Right lobe of liver (tissue), 6 donors: ENCODE results near the gene TGFBI. TPM values are rescaled to one million over a fixed set of nuclear protein-coding genes. Genes with fewer than 3 reads are reported as not detected.

Experiments
- ATAC-seq, 4 donors: fragments of 200-7000 bp; cut with Tn5 transposase; one replicate each; pipeline ENCODE4 v1.9.1; 2020; ENCODE audit warnings: mild to moderate bottlenecking in 4 of 4, moderate library complexity in 4 of 4
- DNase-seq, 3 donors: peaks; one replicate each; pipeline ENCODE4 v3.0.0-alpha.2; 2020
- H3K27ac ChIP-seq, 3 donors: fragments of 200-600 bp; one replicate each; pipeline ENCODE4 v1.8.0; 2022
- H3K27me3 ChIP-seq, 2 donors: fragments of 200-600 bp; one replicate each; pipeline ENCODE4 v1.8.0; 2022
- H3K36me3 ChIP-seq, 4 donors: fragments of 200-600 bp; sonication (generic) in 1 of 4; one replicate each; pipeline versions ENCODE4 v1.5.1 to v1.8.0; 2017 to 2022; ENCODE audit warnings: control low read depth in 1 of 4
- H3K4me1 ChIP-seq, 4 donors: fragments of 200-600 bp; sonication (generic) in 1 of 4; one replicate each; pipeline versions ENCODE4 v1.5.1 to v1.8.0; 2017 to 2022; ENCODE audit warnings: control low read depth in 1 of 4
- H3K4me3 ChIP-seq, 3 donors: fragments of 200-600 bp; one replicate each; pipeline ENCODE4 v1.8.0; 2022
- H3K9me3 ChIP-seq, 4 donors: fragments of 200-600 bp; sonication (generic) in 1 of 4; one replicate each; pipeline versions ENCODE4 v1.5.1 to v1.8.0; 2017 to 2022; ENCODE audit warnings: control low read depth in 1 of 4
- POLR2A ChIP-seq: fragments of 450-650 bp; IDR thresholded peaks from one replicate; pipeline ENCODE4 v1.6.1; 2017; ENCODE audit warnings: antibody characterized with exemption, mild to moderate bottlenecking
- WGBS: methylation state at CpG from one replicate; pipeline ENCODE4 v1.1.6; 2018; ENCODE audit warnings: low coverage, low lambda C conversion rate; ENCODE audit not compliant: insufficient coverage; ENCODE audit errors: missing lambda C conversion rate; 5-methylcytosine and 5-hydroxymethylcytosine counted together
- intact Hi-C, 2 donors: fragments of 100-400 bp; cut with DNase I; formaldehyde crosslinking; loops; one replicate each; pipeline versions ENCODE4 v1.11.2 to v1.14.1; 2022
- total RNA-seq, 6 experiments: library from RNA; depleted of rRNA in 2 of 6; stranded (reverse); fragments of >200 nt in 2 of 6; fragmentation: NEBNext Ultra II Directional in 3 of 6; extraction: Animal tissue kit (Norgen Biotek cat#: 25700) in 3 of 6; gene quantifications; one replicate each; pipeline versions ENCODE4 v1.1.0 to v1.2.4, GENCODE V29; 2016 to 2023
- TF ChIP-seq, protein P1 (sequence below), 4 donors: fragments of 200-600 bp in 3 of 4; fragments of 450-650 bp in 1 of 4; IDR thresholded peaks; one replicate each; pipeline versions ENCODE4 v1.5.1 to v1.8.0; 2016 to 2022; ENCODE audit warnings: antibody characterized with exemption in 4 of 4, mild to moderate bottlenecking in 2 of 4
- donor health status: DM: no; HTN: yes; CAD: no.
- donor health status: DM: no; HTN: no; CAD: no.
- donor health status: DM: no; HTN: no; CAD: no.
- donor health status: DM: no; HTN: yes; CAD: no.
- donor health status: DM: no; HTN: yes; CAD: no.

TGFBI gene
- total RNA-seq, 6 experiments from 2014 or later: 30.7 to 143 (median 87.2) TPM

DNA sequence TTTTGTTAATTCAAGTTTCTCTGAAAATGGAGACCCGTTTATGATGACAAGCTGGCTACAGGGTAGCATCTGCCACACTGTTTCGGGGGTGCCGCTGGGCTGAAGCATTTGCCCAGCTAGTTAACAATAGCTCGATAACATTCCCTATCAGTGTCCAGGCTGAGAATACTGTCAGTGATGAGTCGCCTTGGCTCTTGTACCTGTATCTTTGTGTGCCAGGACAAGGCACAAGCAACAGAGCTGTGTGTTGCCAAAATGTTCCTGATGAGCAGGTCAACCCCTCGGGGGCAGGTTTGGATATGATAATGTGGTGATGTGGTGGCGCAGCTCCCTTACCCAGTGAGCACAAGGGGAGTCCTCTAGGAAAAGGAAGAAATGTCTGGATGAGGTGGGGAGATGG lies 7.0 kb downstream of the TGFBI start:
- H3K4me3 ChIP-seq: no peak overlapping the region
- intact Hi-C loops: no loop called here
- DNase-seq (peak in 1 of 3 donors; percentile 13), ATAC-seq (peak in 1 of 4 donors; percentile 10)
- TF ChIP-seq POLR2A: no peak
- TF ChIP-seq, protein P1, sequence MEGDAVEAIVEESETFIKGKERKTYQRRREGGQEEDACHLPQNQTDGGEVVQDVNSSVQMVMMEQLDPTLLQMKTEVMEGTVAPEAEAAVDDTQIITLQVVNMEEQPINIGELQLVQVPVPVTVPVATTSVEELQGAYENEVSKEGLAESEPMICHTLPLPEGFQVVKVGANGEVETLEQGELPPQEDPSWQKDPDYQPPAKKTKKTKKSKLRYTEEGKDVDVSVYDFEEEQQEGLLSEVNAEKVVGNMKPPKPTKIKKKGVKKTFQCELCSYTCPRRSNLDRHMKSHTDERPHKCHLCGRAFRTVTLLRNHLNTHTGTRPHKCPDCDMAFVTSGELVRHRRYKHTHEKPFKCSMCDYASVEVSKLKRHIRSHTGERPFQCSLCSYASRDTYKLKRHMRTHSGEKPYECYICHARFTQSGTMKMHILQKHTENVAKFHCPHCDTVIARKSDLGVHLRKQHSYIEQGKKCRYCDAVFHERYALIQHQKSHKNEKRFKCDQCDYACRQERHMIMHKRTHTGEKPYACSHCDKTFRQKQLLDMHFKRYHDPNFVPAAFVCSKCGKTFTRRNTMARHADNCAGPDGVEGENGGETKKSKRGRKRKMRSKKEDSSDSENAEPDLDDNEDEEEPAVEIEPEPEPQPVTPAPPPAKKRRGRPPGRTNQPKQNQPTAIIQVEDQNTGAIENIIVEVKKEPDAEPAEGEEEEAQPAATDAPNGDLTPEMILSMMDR (IDR thresholded peaks at IDR 0.05): no peak
- H3K9me3 ChIP-seq: no peaks in the 10 kb centered on the region
- no peaks in the 10 kb centered on the region for H3K4me1 ChIP-seq
- no peak overlapping the region for H3K27ac ChIP-seq
- H3K27me3 ChIP-seq: no peaks in the 10 kb centered on the region
- 89% methylated on average over 6 of the region's 7 CpGs for WGBS
- peaks cover 0 to 5% (median 0%) of the 10 kb centered on the region in 4 donors for H3K36me3 ChIP-seq

DNA sequence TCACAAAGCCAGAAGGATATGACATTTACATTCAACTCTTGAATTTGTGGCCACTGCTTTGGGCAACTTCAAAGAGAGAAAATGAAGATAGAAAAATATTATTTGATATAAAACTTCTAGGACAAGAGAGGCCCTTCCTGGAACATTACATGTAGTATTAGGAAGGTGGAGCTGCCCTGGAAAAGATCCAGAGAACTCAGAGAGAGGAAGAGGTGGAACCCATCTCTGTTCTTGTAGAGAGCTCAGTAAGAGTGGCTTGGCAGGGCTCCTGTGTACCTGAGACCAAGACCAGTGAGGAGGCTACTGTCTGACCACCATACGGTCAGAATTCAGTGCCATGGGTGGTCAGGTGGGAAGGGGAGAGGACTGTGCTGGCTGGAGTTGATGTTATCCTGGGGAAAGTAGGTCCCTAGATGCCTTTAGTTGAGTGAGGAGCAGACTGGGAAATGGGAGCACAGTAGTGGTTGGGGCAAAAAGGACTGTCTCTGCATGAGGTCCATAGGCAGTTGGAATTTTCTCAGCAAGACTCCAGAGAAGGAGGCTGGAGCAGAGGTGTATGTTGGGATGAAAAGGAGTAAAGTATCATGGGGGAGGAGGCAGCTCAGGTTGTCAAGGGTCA lies 7.6 kb downstream of the TGFBI start:
- DNase-seq (no peak), ATAC-seq (no peak)
- peaks cover 0 to 5% (median 0%) of the 10 kb centered on the region in 4 donors for H3K36me3 ChIP-seq
- H3K27me3 ChIP-seq: no peaks in the 10 kb centered on the region
- no peaks in the 10 kb centered on the region for H3K4me1 ChIP-seq
- TF ChIP-seq POLR2A: no peak
- TF ChIP-seq, protein P1 (IDR thresholded peaks at IDR 0.05): no peak
- intact Hi-C loops: no loop called here
- 86% methylated on average over 1 of the region's 1 CpG for WGBS
- H3K9me3 ChIP-seq: no peaks in the 10 kb centered on the region
- H3K27ac ChIP-seq: no peak overlapping the region
- H3K4me3 ChIP-seq: no peak overlapping the region

DNA sequence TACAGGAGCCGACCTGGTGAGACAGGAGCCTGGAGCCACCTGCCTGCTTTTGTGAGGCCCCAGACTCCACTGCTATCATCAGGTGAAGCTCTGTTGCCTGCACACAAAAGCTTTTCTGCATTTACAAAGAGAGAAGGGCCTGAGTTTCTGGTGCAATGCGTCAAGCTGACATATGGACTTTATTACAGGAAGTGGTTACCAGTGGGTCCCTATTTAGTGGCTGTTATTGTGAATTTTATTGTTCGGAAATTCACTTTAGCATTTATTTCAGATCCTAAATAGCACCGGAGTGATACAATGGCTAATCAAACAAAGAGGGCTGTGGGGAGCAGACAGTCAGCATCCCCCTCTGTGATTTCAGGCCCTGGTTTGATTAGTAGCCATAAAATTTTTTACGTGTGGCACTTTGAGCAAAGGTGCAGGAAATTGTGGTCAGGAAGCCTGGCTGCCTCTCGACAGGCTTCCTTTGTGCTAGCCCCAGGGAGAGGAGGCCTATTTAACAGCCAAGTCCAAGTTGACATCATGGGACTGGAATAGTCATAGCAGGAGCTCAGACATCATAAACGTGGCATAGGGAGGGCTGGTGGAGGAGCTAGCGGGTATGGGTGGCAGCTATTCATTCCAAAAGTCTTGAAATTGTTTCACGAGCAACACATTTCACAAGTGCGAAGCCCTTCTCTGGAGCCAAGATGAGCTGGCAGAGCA lies 8.4 kb downstream of the TGFBI start:
- TF ChIP-seq POLR2A: no peak
- TF ChIP-seq, protein P1 (IDR thresholded peaks at IDR 0.05): no peak
- WGBS: 53% methylated on average over 9 of the region's 10 CpGs
- no peaks in the 10 kb centered on the region for H3K4me1 ChIP-seq
- no peaks in the 10 kb centered on the region for H3K27me3 ChIP-seq
- H3K9me3 ChIP-seq: no peaks in the 10 kb centered on the region
- peaks cover 0 to 5% (median 0%) of the 10 kb centered on the region in 4 donors for H3K36me3 ChIP-seq
- DNase-seq: no peak
- no peak overlapping the region for H3K27ac ChIP-seq
- no peak overlapping the region for H3K4me3 ChIP-seq
- intact Hi-C loops: no loop called here
- ATAC-seq: peak in 3 of 4 donors; percentile 8 to 46 (median 42)

DNA sequence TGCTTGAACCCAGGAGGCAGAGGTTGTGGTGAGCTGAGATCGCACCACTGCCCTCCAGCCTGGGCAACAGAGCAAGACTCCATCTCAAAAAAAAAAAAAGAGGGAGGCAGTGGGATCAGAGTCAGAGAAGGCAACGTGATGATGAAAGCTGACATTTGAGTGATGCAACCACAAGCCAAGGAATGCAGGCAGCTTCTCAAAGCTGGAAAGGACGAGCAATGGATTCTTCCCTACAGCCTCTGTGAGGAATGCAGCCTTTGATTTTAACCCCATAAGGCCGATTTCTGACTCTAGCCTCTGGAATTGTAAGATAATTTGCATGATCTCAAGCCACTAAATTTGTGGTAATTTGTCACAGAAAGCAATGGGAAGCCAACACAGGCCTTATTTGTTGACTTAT lies 9.8 kb downstream of the TGFBI start:
- Histone ChIP-seq H3K27ac (no peak overlapping the region), H3K4me3 (no peak overlapping the region), H3K27me3 (no peaks in the 10 kb centered on the region), H3K9me3 (no peaks in the 10 kb centered on the region), H3K4me1 (no peaks in the 10 kb centered on the region), H3K36me3 (peaks cover 0 to 5% (median 0%) of the 10 kb centered on the region in 4 donors)
- no peak for TF ChIP-seq POLR2A
- TF ChIP-seq, protein P1 (IDR thresholded peaks at IDR 0.05): no peak
- no peak for DNase-seq
- intact Hi-C loops: no loop called here
- whole genome bisulfite sequencing: 100% methylated on average over 2 of the region's 4 CpGs
- no peak for ATAC-seq
